ENCODE data around the gene HMOX1.

DNA sequence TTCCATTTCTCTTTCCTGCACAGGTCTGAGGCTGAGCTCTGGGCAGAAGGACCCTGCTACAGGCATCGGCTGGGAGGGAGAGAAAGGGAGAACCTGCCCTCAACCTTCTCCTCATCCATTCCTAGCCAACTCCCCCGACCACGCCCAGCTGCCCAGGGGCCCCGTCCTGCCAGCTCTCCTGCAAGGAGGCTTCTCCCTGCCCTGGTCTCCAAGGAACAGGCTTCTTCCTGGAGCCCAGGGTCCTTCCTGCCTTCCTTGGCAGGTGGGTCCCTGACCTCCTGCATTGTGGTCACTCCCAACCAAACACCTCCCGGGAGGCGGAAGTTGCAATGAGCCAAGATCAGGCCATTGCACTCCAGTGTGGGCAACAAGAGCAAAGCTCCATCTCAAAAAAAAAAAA lies 12.5 kb upstream of the HMOX1 start:
- TF ChIP-seq POLR2A (IDR thresholded peaks at IDR 0.05) (no peak), POLR2AphosphoS5 (IDR thresholded peaks at IDR 0.05) (no peak)
- TF ChIP-seq, protein P1, sequence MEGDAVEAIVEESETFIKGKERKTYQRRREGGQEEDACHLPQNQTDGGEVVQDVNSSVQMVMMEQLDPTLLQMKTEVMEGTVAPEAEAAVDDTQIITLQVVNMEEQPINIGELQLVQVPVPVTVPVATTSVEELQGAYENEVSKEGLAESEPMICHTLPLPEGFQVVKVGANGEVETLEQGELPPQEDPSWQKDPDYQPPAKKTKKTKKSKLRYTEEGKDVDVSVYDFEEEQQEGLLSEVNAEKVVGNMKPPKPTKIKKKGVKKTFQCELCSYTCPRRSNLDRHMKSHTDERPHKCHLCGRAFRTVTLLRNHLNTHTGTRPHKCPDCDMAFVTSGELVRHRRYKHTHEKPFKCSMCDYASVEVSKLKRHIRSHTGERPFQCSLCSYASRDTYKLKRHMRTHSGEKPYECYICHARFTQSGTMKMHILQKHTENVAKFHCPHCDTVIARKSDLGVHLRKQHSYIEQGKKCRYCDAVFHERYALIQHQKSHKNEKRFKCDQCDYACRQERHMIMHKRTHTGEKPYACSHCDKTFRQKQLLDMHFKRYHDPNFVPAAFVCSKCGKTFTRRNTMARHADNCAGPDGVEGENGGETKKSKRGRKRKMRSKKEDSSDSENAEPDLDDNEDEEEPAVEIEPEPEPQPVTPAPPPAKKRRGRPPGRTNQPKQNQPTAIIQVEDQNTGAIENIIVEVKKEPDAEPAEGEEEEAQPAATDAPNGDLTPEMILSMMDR (IDR thresholded peaks at IDR 0.05): no peak

All from breast epithelium (tissue), 3 donors.